Common myeloid progenitor, CD34-positive (primary cell): ENCODE data around the gene MFSD12.
"Not testable (repeated sequence)": the region's sequence is repeated elsewhere in the genome, so short reads cannot be mapped to it uniquely, and the experiment has no call there.

Experiments used
- CTCF ChIA-PET: fragments of 350-600 bp; sonication (Branson Sonifier 250); formaldehyde crosslinking; loops from one replicate; lab custom pipeline; 2021; ENCODE audit warnings: antibody characterized with exemption; lab: Charles Lee
- POLR2A ChIA-PET: fragments of 350-600 bp; sonication (Branson Sonifier 250); formaldehyde crosslinking; loops from one replicate; lab custom pipeline; 2021; ENCODE audit warnings: antibody characterized with exemption; lab: Charles Lee
- DNase-seq, 3 donors: peaks; one replicate each; pipeline versions ENCODE4 v3.0.0 to v3.0.0-alpha.2; 2013
- H3K27ac ChIP-seq, 2 experiments: 1 replicate in 1 of 2; 2 replicates in 1 of 2; pipeline ENCODE4 v1.7.0; 2013; ENCODE audit warnings: inconsistent platforms in 2 of 2, low read length in 2 of 2, mild to moderate bottlenecking in 2 of 2, low read depth in 1 of 2, moderate library complexity in 1 of 2; ENCODE audit not compliant: severe bottlenecking in 2 of 2, insufficient read depth in 1 of 2, poor library complexity in 1 of 2
- H3K27me3 ChIP-seq, 5 experiments: replicated peaks in 2 of 5; 1 replicate in 3 of 5; 2 replicates in 2 of 5; pipeline versions ENCODE4 v1.6.1 to v1.7.0; 2013; ENCODE audit warnings: low read length in 4 of 5, mild to moderate bottlenecking in 2 of 5, moderate library complexity in 2 of 5, inconsistent platforms in 1 of 5; ENCODE audit not compliant: insufficient read depth in 5 of 5, control insufficient read depth in 4 of 5
- H3K36me3 ChIP-seq, 4 experiments: 1 replicate in 2 of 4; 2 replicates in 2 of 4; pipeline versions ENCODE4 v1.6.1 to v1.7.0; 2013; ENCODE audit warnings: low read length in 3 of 4, control low read depth in 1 of 4, mild to moderate bottlenecking in 1 of 4; ENCODE audit not compliant: control insufficient read depth in 4 of 4, insufficient read depth in 4 of 4
- H3K4me1 ChIP-seq, 4 experiments: 1 replicate in 3 of 4; 2 replicates in 1 of 4; pipeline versions ENCODE4 v1.6.1 to v1.7.1; 2013; ENCODE audit warnings: low read length in 3 of 4, mild to moderate bottlenecking in 3 of 4, control low read depth in 1 of 4, inconsistent platforms in 1 of 4, moderate library complexity in 1 of 4; ENCODE audit not compliant: control insufficient read depth in 4 of 4, insufficient read depth in 4 of 4; ENCODE audit errors: control extremely low read depth in 1 of 4
- H3K4me3 ChIP-seq, 7 experiments: 1 replicate in 4 of 7; 2 replicates in 3 of 7; pipeline versions ENCODE4 v1.5.1 to v1.7.0; 2013; ENCODE audit warnings: mild to moderate bottlenecking in 7 of 7, low read length in 6 of 7, moderate library complexity in 6 of 7, inconsistent platforms in 2 of 7, low read depth in 2 of 7, control low read depth in 1 of 7; ENCODE audit not compliant: insufficient read depth in 4 of 7, control insufficient read depth in 1 of 7; ENCODE audit errors: extremely low read depth in 1 of 7
- H3K9me3 ChIP-seq, 5 experiments: 1 replicate in 4 of 5; 2 replicates in 1 of 5; pipeline versions ENCODE4 v1.6.1 to v1.7.1; 2013; ENCODE audit warnings: low read length in 4 of 5, mild to moderate bottlenecking in 2 of 5, inconsistent platforms in 1 of 5, low read depth in 1 of 5, moderate library complexity in 1 of 5; ENCODE audit not compliant: control insufficient read depth in 4 of 5, insufficient read depth in 2 of 5; ENCODE audit errors: control extremely low read depth in 1 of 5
- WGBS: methylation state at CpG from one replicate; pipeline ENCODE4 v1.1.5; 2013; ENCODE audit not compliant: insufficient coverage; 5-methylcytosine and 5-hydroxymethylcytosine counted together

MFSD12 gene

GRCh38 chr19:3585301-3586126 lies 28.1 kb upstream of the MFSD12 start, which contains the start of gene GIPC3:
GIPC3 (plus strand) TSS chr19:3585478; CDS start chr19:3585598, 120 bp downstream.
- Histone ChIP-seq H3K4me1 (peaks cover 0 to 9% (median 8%) of the 10 kb centered on the region in 4 experiments), H3K27me3 (no peaks in the 10 kb centered on the region), H3K9me3 (no peaks in the 10 kb centered on the region), H3K36me3 (no peaks in the 10 kb centered on the region), H3K4me3 (peak within 1 kb of the TSS; percentile 44 to 74 (median 67)), H3K27ac (no peak within 1 kb of the TSS)
- WGBS, result 2% methylated on average over 45 of the region's 84 CpGs
- CTCF ChIA-PET, result interaction anchor here (0.6 to 9.4 kb wide), 16 partner anchors 9 to 86 kb away, joined by 3 to 91 read pairs (median 4); no protein-coding TSS in a partner anchor
- DNase-seq, result no peak
- POLR2A ChIA-PET, result interaction anchor here (1.1 kb wide), 1 partner anchor 20 kb away, joined by 3 read pairs; no protein-coding TSS in a partner anchor

- ChIA-PET CTCF (interaction anchor here (1.2 to 9.4 kb wide), 6 partner anchors 10 to 41 kb away, joined by 4 to 91 read pairs (median 6); no protein-coding TSS in a partner anchor), POLR2A (interaction anchor here (1.1 kb wide), 1 partner anchor 21 kb away, joined by 3 read pairs; no protein-coding TSS in a partner anchor)
- not testable (repeated sequence) for H3K27ac ChIP-seq, H3K9me3 ChIP-seq, H3K27me3 ChIP-seq, H3K36me3 ChIP-seq, DNase-seq, H3K4me3 ChIP-seq
- 91% methylated on average over 10 of the region's 15 CpGs for WGBS
- H3K4me1 ChIP-seq, result peaks cover 0 to 12% (median 9%) of the 10 kb centered on the region in 4 experiments
Measured at GRCh38 chr19:3584036-3584802, 26.8 kb upstream of the MFSD12 start.

GRCh38 chr19:3581792-3582191 lies 24.4 kb upstream of the MFSD12 start:
- not testable (repeated sequence) for H3K27me3 ChIP-seq, H3K27ac ChIP-seq, H3K9me3 ChIP-seq, DNase-seq, H3K4me3 ChIP-seq
- Histone ChIP-seq H3K36me3 (peaks cover 0 to 12% (median 2%) of the 10 kb centered on the region in 4 experiments), H3K4me1 (peaks cover 0 to 14% (median 9%) of the 10 kb centered on the region in 4 experiments)
- 90% methylated on average over 4 of the region's 4 CpGs for WGBS
- POLR2A ChIA-PET, result interaction anchor here (0.6 kb wide), 1 partner anchor 28 kb away, joined by 3 read pairs; no protein-coding TSS in a partner anchor
- CTCF ChIA-PET, result interaction anchor here (1.8 to 1.9 kb wide), 2 partner anchors 9 to 22 kb away, joined by 5 to 8 read pairs; no protein-coding TSS in a partner anchor

GRCh38 chr19:3580156-3580934 lies 23.0 kb upstream of the MFSD12 start:
- Histone ChIP-seq H3K27ac (no peak overlapping the region), H3K27me3 (no peaks in the 10 kb centered on the region), H3K36me3 (peaks cover 0 to 23% (median 9%) of the 10 kb centered on the region in 4 experiments), H3K4me1 (peaks cover 0 to 19% (median 5%) of the 10 kb centered on the region in 4 experiments), H3K4me3 (no peak overlapping the region), H3K9me3 (no peaks in the 10 kb centered on the region)
- DNase-seq, result no peak
- WGBS, result 96% methylated on average over 8 of the region's 11 CpGs
- ChIA-PET POLR2A (no interaction called here), CTCF (no interaction called here)

- ChIA-PET CTCF (interaction anchor here (0.9 kb wide), 1 partner anchor 10 kb away, joined by 4 read pairs; no protein-coding TSS in a partner anchor), POLR2A (no interaction called here)
- DNase-seq, result no peak
- no peak overlapping the region for H3K4me3 ChIP-seq
- peaks cover 0 to 20% (median 9%) of the 10 kb centered on the region in 4 experiments for H3K4me1 ChIP-seq
- H3K36me3 ChIP-seq, result peaks cover 0 to 30% (median 9%) of the 10 kb centered on the region in 4 experiments
- H3K27ac ChIP-seq, result no peak overlapping the region
- H3K9me3 ChIP-seq, result no peaks in the 10 kb centered on the region
- H3K27me3 ChIP-seq, result no peaks in the 10 kb centered on the region
- 89% methylated on average over 16 of the region's 17 CpGs for WGBS
Measured at GRCh38 chr19:3578390-3578789, 21.0 kb upstream of the MFSD12 start.

GRCh38 chr19:3577723-3578344 lies 20.4 kb upstream of the MFSD12 start:
- ChIA-PET CTCF (interaction anchor here (0.9 to 2.0 kb wide), 2 partner anchors 8 to 11 kb away, joined by 4 to 5 read pairs; partner anchors contain the start of gene GIPC3), POLR2A (no interaction called here)
- peaks cover 0 to 30% (median 9%) of the 10 kb centered on the region in 4 experiments for H3K36me3 ChIP-seq
- H3K4me3 ChIP-seq, result no peak overlapping the region
- no peaks in the 10 kb centered on the region for H3K9me3 ChIP-seq
- peaks cover 0 to 24% (median 12%) of the 10 kb centered on the region in 4 experiments for H3K4me1 ChIP-seq
- H3K27me3 ChIP-seq, result no peaks in the 10 kb centered on the region
- no peak overlapping the region for H3K27ac ChIP-seq
- DNase-seq, result no peak
- 98% methylated on average over 57 of the region's 60 CpGs for WGBS
